HG03378 (cell line): ENCODE results near the gene TH.
"Not testable (repeated sequence)": the region's sequence is repeated elsewhere in the genome, so short reads cannot be mapped to it uniquely, and the experiment has no call there.

ENCODE experiments used
- ATAC-seq: cut with Tn5 transposase; IDR thresholded peaks from one replicate; pipeline ENCODE4 v1.9.1; 2021; ENCODE audit warnings: mild to moderate bottlenecking, moderate library complexity; ENCODE audit not compliant: unreplicated experiment

Gene TH

GRCh38 chr11:2179516-2179915 lies 7.9 kb upstream of the TH start:
- ATAC-seq, result no peak

- no peak for ATAC-seq
Observed at GRCh38 chr11:2178906-2179494, 7.4 kb upstream of the TH start.

- not testable (repeated sequence) for ATAC-seq
Observed at GRCh38 chr11:2178055-2178773, 6.6 kb upstream of the TH start.

- no peak for ATAC-seq
Observed at GRCh38 chr11:2177076-2177475, 5.5 kb upstream of the TH start.

- no peak for ATAC-seq
Observed at GRCh38 chr11:2176389-2176900, 4.8 kb upstream of the TH start.

GRCh38 chr11:2175659-2176058 lies 4.0 kb upstream of the TH start:
- no peak for ATAC-seq

GRCh38 chr11:2174361-2174760 lies 2.7 kb upstream of the TH start:
- no peak for ATAC-seq

- no peak for ATAC-seq
Observed at GRCh38 chr11:2173761-2174160, 2.1 kb upstream of the TH start.

- no peak for ATAC-seq
Observed at GRCh38 chr11:2173150-2173693, 1.6 kb upstream of the TH start.

GRCh38 chr11:2172676-2173075 lies 1.1 kb upstream of the TH start:
- ATAC-seq, result no peak

- no peak for ATAC-seq
Observed at GRCh38 chr11:2169626-2170570, 1.7 kb downstream of the TH start.

GRCh38 chr11:2169005-2169378 lies 2.6 kb downstream of the TH start:
- ATAC-seq, result no peak

GRCh38 chr11:2168286-2169004 lies 3.2 kb downstream of the TH start:
- no peak for ATAC-seq

GRCh38 chr11:2167141-2168045 lies 4.2 kb downstream of the TH start:
- ATAC-seq, result no peak

GRCh38 chr11:2166091-2166851 lies 5.3 kb downstream of the TH start:
- ATAC-seq, result no peak

GRCh38 chr11:2165571-2165970 lies 6.0 kb downstream of the TH start:
- ATAC-seq, result no peak

GRCh38 chr11:2164861-2165555 lies 6.6 kb downstream of the TH start:
- no peak for ATAC-seq

GRCh38 chr11:2164081-2164480 lies 7.5 kb downstream of the TH start:
- ATAC-seq, result no peak
